Bronchial epithelial cell (primary cell): Measurements from ENCODE around the gene MDM1. TPM values are rescaled to one million over a fixed set of nuclear protein-coding genes. Genes with fewer than 3 reads are reported as not detected.
A peak's percentile ranks its signal among the peaks of the same experiment; 100 is the strongest.

ENCODE experiments used
- DNase-seq: peaks from one replicate; pipeline ENCODE4 v3.0.0-alpha.2; 2010; ENCODE audit warnings: low read depth
- FAIRE-seq: peaks from 2 replicates; lab custom pipeline; 2011; peaks lifted over from hg19 to GRCh38; lab: Jason Lieb, UNC
- H3K27me3 ChIP-seq: 2 replicates; pipeline ENCODE4 v1.5.1; 2011; ENCODE audit warnings: low read length; ENCODE audit not compliant: control insufficient read depth, insufficient read depth
- H3K36me3 ChIP-seq: 2 replicates; pipeline ENCODE4 v1.5.1; 2011; ENCODE audit warnings: low read length; ENCODE audit not compliant: control insufficient read depth, insufficient read depth
- H3K4me3 ChIP-seq: 2 replicates; pipeline ENCODE4 v1.5.1; 2011; ENCODE audit warnings: mild to moderate bottlenecking, low read depth, low read length, control low read depth
- CTCF ChIP-seq: IDR thresholded peaks from 2 replicates; pipeline ENCODE4 v1.5.1; 2011; ENCODE audit warnings: mild to moderate bottlenecking, moderate library complexity, low read length, control low read depth, inconsistent platforms; ENCODE audit not compliant: insufficient read depth, severe bottlenecking
- total RNA-seq: library from RNA; depleted of rRNA; stranded (reverse); fragments of >200 nt; gene quantifications from 2 replicates; pipeline ENCODE4 v1.2.1, GENCODE V29; 2014

Gene MDM1
- total RNA-seq, result 5.8 and 6.4 TPM in 2 replicates

GRCh38 chr12:68331869-68332727 lies at the start of gene MDM1:
MDM1 (minus strand) TSS chr12:68332362; CDS start chr12:68332245, 117 bp downstream.
- no peak for FAIRE-seq
- no peak for TF ChIP-seq CTCF
- Histone ChIP-seq H3K27me3 (no peaks in the 10 kb centered on the region), H3K4me3 (peak within 1 kb of the TSS; percentile 69), H3K36me3 (no peaks in the 10 kb centered on the region)
- DNase-seq, result peak; percentile 96

- DNase-seq (no peak), FAIRE-seq (no peak)
- Histone ChIP-seq H3K36me3 (no peaks in the 10 kb centered on the region), H3K27me3 (no peaks in the 10 kb centered on the region), H3K4me3 (no peak overlapping the region)
- no peak for TF ChIP-seq CTCF
These were observed 49.5 kb upstream of the MDM1 start for GRCh38 chr12:68381476-68382219.

- TF ChIP-seq CTCF, result no peak
- Histone ChIP-seq H3K4me3 (no peak overlapping the region), H3K36me3 (no peaks in the 10 kb centered on the region), H3K27me3 (no peaks in the 10 kb centered on the region)
- FAIRE-seq (no peak), DNase-seq (peak; percentile 48)
These were observed 46.9 kb upstream of the MDM1 start for GRCh38 chr12:68378872-68379606.

GRCh38 chr12:68377881-68378280 lies 45.7 kb upstream of the MDM1 start:
- FAIRE-seq (no peak), DNase-seq (no peak)
- no peak overlapping the region for H3K4me3 ChIP-seq
- H3K36me3 ChIP-seq, result no peaks in the 10 kb centered on the region
- no peaks in the 10 kb centered on the region for H3K27me3 ChIP-seq
- no peak for TF ChIP-seq CTCF

GRCh38 chr12:68376901-68377300 lies 44.7 kb upstream of the MDM1 start:
- no peaks in the 10 kb centered on the region for H3K36me3 ChIP-seq
- no peaks in the 10 kb centered on the region for H3K27me3 ChIP-seq
- no peak for TF ChIP-seq CTCF
- no peak overlapping the region for H3K4me3 ChIP-seq
- FAIRE-seq (no peak), DNase-seq (no peak)
